ENCODE results near the gene S100A8.

Gene S100A8

DNA sequence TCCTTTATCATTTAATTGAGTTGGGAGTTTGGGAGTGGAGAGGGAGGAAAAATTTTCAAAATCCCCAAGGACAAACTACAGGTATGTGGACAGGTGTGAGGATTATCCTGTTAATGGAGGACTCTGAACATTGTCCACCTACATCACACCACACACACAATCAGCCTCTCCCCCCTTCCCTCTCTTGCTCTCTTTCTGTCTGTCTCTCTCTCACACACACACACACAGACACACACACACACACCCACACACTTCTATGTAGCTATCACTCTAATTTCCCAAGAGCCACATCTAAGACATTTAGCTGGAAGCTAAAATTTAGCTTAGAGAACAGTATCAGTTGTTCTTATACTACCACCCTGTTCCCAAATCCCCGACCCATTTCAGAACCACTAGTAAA lies 1.5 kb downstream of the S100A8 start:
- no peak overlapping the region for H3K4me3 ChIP-seq (ENCODE audit: low read depth, low read length)
- TF ChIP-seq, protein P1, sequence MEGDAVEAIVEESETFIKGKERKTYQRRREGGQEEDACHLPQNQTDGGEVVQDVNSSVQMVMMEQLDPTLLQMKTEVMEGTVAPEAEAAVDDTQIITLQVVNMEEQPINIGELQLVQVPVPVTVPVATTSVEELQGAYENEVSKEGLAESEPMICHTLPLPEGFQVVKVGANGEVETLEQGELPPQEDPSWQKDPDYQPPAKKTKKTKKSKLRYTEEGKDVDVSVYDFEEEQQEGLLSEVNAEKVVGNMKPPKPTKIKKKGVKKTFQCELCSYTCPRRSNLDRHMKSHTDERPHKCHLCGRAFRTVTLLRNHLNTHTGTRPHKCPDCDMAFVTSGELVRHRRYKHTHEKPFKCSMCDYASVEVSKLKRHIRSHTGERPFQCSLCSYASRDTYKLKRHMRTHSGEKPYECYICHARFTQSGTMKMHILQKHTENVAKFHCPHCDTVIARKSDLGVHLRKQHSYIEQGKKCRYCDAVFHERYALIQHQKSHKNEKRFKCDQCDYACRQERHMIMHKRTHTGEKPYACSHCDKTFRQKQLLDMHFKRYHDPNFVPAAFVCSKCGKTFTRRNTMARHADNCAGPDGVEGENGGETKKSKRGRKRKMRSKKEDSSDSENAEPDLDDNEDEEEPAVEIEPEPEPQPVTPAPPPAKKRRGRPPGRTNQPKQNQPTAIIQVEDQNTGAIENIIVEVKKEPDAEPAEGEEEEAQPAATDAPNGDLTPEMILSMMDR (IDR thresholded peaks at IDR 0.05; ENCODE audit: borderline replicate concordance, insufficient read depth, low read depth, low read length): no peak

DNA sequence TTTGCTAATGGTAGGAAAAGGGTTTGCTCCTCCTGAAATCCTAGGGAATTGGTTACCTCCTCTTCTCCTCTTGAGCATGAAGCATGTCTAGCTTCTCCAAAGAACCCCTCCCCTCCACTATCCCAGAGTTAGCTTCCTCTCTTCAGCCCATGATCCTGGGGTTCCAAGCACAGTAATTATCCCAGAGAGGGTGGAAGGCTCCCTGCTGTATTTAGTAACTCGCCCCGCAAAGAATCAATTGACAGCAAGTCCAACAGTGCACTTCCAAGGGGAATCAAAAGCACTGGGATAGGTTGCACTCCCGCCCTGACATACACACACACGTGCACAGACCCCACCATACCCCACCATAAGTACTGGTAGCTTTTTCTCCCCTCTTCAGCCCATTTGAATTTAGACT lies 3.1 kb downstream of the S100A8 start:
- no peak overlapping the region for H3K4me3 ChIP-seq (ENCODE audit: low read depth, low read length)
- TF ChIP-seq, protein P1 (IDR thresholded peaks at IDR 0.05; ENCODE audit: borderline replicate concordance, insufficient read depth, low read depth, low read length): no peak

- H3K4me3 ChIP-seq (ENCODE audit: low read depth, low read length): no peak overlapping the region
- TF ChIP-seq, protein P1 (IDR thresholded peaks at IDR 0.05; ENCODE audit: borderline replicate concordance, insufficient read depth, low read depth, low read length): no peak
Observed at GRCh38 chr1:153387001-153387400, 3.9 kb downstream of the S100A8 start.

GRCh38 chr1:153386500-153386901 lies 4.4 kb downstream of the S100A8 start:
- H3K4me3 ChIP-seq (ENCODE audit: low read depth, low read length): no peak overlapping the region
- TF ChIP-seq, protein P1 (IDR thresholded peaks at IDR 0.05; ENCODE audit: borderline replicate concordance, insufficient read depth, low read depth, low read length): no peak

DNA sequence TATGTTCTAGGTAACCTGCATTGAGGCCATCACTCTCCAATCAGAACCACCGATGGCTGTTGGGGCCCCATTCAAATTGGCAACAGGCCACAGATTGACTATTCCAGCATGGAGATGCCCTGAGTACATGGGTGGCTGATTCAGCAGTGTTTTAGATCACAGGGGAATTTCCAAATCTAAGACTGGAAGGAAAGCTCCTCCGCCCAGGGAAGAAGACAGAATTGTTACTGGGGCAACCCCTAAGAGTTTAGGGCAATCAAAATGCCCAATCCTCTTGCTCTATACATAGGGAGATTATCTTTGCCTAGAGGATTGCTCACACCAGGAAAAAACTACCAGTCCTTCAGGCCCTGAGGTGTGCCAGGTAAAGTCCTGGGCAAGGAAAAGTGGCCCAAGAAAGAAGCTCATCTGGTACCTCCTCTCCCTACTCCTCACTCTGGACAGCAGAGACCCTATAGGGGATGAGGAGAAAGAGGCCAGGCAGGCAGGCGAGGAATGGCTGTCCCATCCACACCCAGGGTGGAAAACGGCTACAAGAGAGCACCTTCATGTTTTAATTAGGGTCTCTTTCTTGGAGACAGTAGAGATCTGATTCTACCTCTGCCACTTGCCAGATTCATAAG lies 5.8 kb downstream of the S100A8 start:
- no peak overlapping the region for H3K4me3 ChIP-seq (ENCODE audit: low read depth, low read length)
- TF ChIP-seq, protein P1 (IDR thresholded peaks at IDR 0.05; ENCODE audit: borderline replicate concordance, insufficient read depth, low read depth, low read length): no peak

DNA sequence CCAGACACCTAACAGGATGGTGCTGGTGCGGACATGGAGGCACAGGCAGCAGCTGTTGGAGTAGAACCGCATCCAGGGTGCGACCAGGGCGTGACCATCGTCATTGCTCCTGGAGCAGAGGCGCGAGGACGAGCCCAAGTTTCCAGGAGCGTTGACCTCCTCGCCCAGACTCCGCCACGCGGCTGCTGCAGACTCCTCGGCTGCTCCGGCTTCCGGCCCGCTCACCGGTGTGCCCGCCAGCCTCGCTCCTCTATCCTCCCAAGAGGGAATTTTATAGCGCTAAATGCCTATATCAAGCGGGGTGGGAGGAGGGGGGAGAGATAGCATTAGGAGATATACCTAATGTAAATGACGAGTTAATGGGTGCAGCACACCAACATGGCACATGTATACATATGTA lies 10.2 kb downstream of the S100A8 start:
- no peak overlapping the region for H3K4me3 ChIP-seq (ENCODE audit: low read depth, low read length)

GRCh38 chr1:153379591-153379990 lies 11.3 kb downstream of the S100A8 start:
- TF ChIP-seq, protein P1 (IDR thresholded peaks at IDR 0.05; ENCODE audit: borderline replicate concordance, insufficient read depth, low read depth, low read length): no peak
- no peak overlapping the region for H3K4me3 ChIP-seq (ENCODE audit: low read depth, low read length)

More for the DNA sequence above, 10.2 kb downstream of the S100A8 start:
- TF ChIP-seq, protein P1 (IDR thresholded peaks at IDR 0.05; ENCODE audit: borderline replicate concordance, insufficient read depth, low read depth, low read length): no peak

Data from GM12875 (cell line).